ENCODE results near the gene TNRC6A.
"Not testable (repeated sequence)": the region's sequence is repeated elsewhere in the genome, so short reads cannot be mapped to it uniquely, and the experiment has no call there.

TNRC6A gene

DNA sequence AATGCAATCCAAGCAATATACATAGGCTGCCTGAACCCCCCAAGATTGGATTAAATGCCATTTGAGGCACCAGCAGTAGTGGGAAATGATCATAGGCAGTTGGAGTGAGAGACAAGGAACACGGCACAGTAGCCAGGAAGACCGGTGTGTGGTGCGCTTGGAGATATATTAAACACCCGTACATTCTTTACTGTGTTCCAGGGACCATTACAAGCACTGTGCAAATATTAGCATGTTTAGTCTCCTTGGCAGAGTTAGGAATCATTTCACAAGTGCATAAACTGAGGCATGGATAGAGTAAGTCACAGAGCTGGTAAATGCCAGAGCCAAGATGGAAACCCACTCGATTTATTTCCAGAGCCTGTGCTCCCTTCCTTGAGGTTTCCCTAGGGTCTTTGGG, 31.1 kb upstream of the TNRC6A start:
- in situ Hi-C loops (cut with HindIII; ENCODE audit: low pct_ligation_motif_present, low sequenced_read_pairs): no loop called here
- Histone ChIP-seq H3K27ac (no peak overlapping the region), H3K4me3 (ENCODE audit: low read depth, low read length) (no peak overlapping the region), H3K36me3 (replicated peaks) (no peaks in the 10 kb centered on the region), H3K27me3 (replicated peaks) (no peaks in the 10 kb centered on the region)
- DNase-seq: no peak
- TF ChIP-seq, protein P1, sequence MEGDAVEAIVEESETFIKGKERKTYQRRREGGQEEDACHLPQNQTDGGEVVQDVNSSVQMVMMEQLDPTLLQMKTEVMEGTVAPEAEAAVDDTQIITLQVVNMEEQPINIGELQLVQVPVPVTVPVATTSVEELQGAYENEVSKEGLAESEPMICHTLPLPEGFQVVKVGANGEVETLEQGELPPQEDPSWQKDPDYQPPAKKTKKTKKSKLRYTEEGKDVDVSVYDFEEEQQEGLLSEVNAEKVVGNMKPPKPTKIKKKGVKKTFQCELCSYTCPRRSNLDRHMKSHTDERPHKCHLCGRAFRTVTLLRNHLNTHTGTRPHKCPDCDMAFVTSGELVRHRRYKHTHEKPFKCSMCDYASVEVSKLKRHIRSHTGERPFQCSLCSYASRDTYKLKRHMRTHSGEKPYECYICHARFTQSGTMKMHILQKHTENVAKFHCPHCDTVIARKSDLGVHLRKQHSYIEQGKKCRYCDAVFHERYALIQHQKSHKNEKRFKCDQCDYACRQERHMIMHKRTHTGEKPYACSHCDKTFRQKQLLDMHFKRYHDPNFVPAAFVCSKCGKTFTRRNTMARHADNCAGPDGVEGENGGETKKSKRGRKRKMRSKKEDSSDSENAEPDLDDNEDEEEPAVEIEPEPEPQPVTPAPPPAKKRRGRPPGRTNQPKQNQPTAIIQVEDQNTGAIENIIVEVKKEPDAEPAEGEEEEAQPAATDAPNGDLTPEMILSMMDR (IDR thresholded peaks at IDR 0.05; ENCODE audit: low read depth, low read length, missing control alignments): no peak

DNA sequence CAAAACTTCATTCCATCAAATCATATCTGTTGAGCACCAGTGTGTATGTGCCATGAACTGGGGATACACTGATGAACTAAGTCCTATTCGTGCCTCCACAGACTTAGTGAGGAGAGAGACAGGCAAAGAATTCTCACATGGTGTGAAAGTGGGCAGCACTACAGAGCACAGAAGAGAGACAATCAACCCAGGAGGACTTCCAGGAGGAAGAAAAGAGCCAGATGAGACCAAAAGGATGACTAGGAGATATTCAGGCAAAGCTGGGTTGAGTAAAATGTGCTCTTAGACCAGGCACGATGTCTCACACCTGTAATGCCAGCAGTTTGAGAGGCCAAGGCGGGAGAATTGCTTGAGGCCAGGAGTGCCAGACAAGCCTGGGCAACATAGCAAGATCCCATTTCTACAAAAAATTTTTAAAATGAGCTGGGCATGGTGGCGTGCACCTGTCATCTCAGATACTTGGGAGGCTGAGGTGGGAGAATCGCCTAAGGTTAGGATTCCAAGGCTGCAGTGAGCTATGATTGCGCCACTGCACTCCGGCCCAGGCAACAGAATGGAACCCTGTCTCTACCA, 30.2 kb upstream of the TNRC6A start:
- H3K27ac ChIP-seq: no peak overlapping the region
- TF ChIP-seq, protein P1 (IDR thresholded peaks at IDR 0.05; ENCODE audit: low read depth, low read length, missing control alignments): no peak
- H3K27me3 ChIP-seq (replicated peaks): no peaks in the 10 kb centered on the region
- in situ Hi-C loops (cut with HindIII; ENCODE audit: low pct_ligation_motif_present, low sequenced_read_pairs): no loop called here
- no peaks in the 10 kb centered on the region for H3K36me3 ChIP-seq (replicated peaks)
- H3K4me3 ChIP-seq (ENCODE audit: low read depth, low read length): no peak overlapping the region
- no peak for DNase-seq

DNA sequence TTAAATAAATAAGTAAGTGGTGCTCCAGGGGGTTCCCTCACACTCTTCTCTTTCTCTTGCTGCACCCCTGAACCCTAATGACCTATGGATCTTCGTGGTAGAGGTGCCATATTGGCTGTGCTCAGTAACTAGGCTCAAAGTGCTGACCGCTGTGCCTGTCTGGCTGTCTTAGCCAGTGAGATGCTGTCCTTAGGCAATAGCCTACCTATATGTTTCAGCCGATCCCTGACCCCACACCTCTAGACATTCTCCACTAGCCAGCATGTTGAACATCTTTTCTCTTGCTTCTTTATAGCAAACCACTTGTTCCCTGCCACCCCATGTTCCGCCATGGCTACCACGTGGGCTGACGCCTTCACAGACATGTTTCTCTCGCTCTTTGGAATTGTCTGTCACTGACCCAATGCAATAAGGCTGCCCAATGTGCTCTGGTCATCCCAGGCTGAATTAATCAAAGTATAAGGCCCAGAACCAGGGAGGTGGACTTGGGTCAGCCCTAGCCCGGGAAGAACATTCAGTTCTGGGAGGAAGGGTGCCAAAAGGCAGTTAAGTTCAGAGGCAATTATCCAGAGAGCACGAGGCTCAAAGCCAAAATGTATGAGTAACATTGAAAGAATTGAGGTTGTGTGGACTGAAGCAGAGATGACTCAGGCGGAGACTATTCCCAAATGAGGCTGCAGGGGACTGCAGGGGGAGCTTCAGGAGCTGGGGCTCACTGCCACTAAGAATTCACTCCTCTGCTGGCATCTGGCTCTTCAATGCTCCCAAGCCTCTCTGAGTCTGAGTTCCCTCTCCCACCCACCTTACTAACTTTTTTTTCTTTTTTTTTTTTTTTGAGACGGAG, 28.7 kb upstream of the TNRC6A start:
- Histone ChIP-seq H3K27ac (peak overlapping the region; percentile 54), H3K4me3 (ENCODE audit: low read depth, low read length) (no peak overlapping the region), H3K27me3 (replicated peaks) (no peaks in the 10 kb centered on the region), H3K36me3 (replicated peaks) (no peaks in the 10 kb centered on the region)
- DNase-seq: peak; percentile 92
- TF ChIP-seq, protein P1 (IDR thresholded peaks at IDR 0.05; ENCODE audit: low read depth, low read length, missing control alignments): peak; percentile 61
- in situ Hi-C loops (cut with HindIII; ENCODE audit: low pct_ligation_motif_present, low sequenced_read_pairs): no loop called here

DNA sequence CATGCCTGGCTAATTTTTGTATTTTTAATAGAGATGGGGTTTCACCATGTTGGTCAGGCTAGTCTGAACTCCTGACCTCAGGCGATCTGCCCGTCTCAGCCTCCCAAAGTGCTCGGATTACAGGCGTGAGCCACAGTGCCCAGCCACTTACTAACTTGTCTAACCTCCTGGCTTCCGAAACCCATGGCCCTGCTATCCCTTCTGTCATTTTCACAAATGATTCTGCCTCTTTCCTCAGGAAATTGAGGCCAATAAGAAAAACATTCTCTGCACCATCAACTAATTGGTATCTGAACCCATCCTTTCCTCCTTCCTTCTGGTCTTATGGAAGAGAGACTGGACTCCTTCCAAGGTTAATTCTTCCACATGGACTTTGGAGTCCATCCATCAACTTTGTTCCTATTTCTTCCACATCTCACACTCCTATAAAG, 27.9 kb upstream of the TNRC6A start:
- H3K36me3 ChIP-seq (replicated peaks): no peaks in the 10 kb centered on the region
- H3K27me3 ChIP-seq (replicated peaks): no peaks in the 10 kb centered on the region
- no peak overlapping the region for H3K4me3 ChIP-seq (ENCODE audit: low read depth, low read length)
- in situ Hi-C loops (cut with HindIII; ENCODE audit: low pct_ligation_motif_present, low sequenced_read_pairs): no loop called here
- DNase-seq: no peak
- TF ChIP-seq, protein P1 (IDR thresholded peaks at IDR 0.05; ENCODE audit: low read depth, low read length, missing control alignments): no peak
- H3K27ac ChIP-seq: peak overlapping the region; percentile 54

DNA sequence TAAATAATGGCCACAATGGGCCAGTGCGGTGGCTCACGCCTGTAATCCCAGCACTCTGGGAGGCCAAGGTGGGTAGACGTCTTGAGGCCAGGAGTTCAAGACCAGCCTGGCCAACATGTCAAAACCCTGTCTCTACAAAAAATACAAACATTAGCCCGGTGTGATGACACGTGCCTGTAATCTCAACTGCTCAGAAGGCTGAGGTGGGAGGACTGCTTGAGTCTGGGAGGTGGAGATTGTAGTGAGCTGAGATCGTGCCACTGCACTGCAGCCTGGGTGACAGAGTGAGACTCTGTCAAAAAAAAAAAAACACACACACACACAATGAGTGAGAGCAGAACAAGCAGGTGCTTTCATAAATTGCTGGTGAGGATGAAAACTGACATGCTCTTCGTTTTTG, 21.7 kb upstream of the TNRC6A start:
- H3K4me3 ChIP-seq (ENCODE audit: low read depth, low read length); in situ Hi-C loops (cut with HindIII; ENCODE audit: low pct_ligation_motif_present, low sequenced_read_pairs); H3K36me3 ChIP-seq (replicated peaks); H3K27me3 ChIP-seq (replicated peaks); H3K27ac ChIP-seq; DNase-seq: not testable (repeated sequence)

DNA sequence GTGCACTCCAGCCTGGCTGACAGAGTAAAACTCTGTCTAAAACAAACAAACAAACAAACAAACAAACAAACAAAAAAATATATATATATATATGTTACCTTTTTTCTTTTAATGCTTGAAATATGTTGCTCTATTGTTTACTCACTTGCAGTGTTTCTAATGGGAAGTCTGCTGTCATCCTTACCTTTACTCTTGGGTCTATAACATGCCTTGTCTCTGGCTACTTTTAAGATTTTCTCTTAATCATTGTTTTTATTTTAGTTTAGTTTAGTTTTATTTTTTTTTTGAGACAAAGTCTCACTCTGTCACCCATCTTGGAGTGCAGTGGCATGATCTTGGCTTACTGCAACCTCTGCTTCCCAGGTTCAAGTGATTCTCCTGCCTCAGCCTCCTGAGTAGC, 16.1 kb upstream of the TNRC6A start:
- Histone ChIP-seq H3K36me3 (replicated peaks) (no peaks in the 10 kb centered on the region), H3K4me3 (ENCODE audit: low read depth, low read length) (no peak overlapping the region), H3K27ac (no peak overlapping the region), H3K27me3 (replicated peaks) (no peaks in the 10 kb centered on the region)
- TF ChIP-seq, protein P1 (IDR thresholded peaks at IDR 0.05; ENCODE audit: low read depth, low read length, missing control alignments): no peak
- no peak for DNase-seq
- in situ Hi-C loops (cut with HindIII; ENCODE audit: low pct_ligation_motif_present, low sequenced_read_pairs): no loop called here

Measured in brain microvascular endothelial cell (primary cell).